ENCODE results near the gene PTPN14.

- TF ChIP-seq CTCF (IDR thresholded peaks at IDR 0.05): no peak
- no peak for TF ChIP-seq POLR2A (IDR thresholded peaks at IDR 0.05)
These were observed 189.8 kb downstream of the PTPN14 start for GRCh38 chr1:214361636-214362035.
